HG03025 (cell line): ENCODE results near the gene KRT15.

Experiments
- ATAC-seq: cut with Tn5 transposase; IDR thresholded peaks from one replicate; pipeline ENCODE4 v1.9.1; 2021; ENCODE audit warnings: mild to moderate bottlenecking, moderate library complexity; ENCODE audit not compliant: unreplicated experiment, low FRiP score

KRT15 gene

GRCh38 chr17:41484920-41485904 is 33.5 kb downstream of the KRT15 start:
- ATAC-seq, result no peak

DNA sequence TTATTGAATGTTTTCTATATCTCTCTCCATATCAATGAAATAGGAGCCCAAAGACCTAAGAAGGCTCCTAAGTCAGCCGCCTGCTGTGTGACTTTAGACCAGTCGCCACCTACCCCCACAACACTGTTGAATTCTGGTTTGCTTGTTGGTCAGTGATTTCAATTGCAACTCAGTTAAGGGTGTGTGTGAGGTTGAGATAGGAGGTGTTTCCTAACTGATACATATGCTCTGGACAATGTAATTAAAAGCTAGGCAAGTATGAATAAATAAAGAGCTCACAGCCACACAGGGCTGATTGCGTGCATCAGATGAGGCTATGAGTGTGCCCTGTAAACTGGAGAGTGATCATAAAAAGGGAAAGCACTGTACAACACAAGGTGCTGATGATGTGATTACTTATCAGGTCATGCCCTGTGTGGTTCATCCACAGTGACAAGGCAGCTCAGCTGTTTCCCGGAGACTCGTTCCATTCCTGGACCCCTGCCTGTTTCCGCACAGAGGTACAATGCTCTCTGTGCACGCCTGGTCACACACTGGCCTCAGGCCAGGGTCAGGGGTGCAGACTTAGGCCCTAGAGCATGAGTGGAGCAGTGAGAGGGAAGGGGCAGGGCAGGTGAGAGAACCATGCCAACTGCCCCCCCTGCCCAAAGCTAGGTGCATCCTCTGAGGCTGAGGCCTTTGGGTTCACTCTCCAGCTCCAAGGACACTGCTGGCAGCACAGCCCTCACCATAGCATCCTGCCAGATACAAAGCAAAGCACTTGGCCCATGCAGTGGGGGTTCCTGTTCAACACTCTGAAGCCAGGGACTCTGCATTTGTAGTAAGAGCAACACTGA is 34.5 kb downstream of the KRT15 start:
- ATAC-seq, result no peak

DNA sequence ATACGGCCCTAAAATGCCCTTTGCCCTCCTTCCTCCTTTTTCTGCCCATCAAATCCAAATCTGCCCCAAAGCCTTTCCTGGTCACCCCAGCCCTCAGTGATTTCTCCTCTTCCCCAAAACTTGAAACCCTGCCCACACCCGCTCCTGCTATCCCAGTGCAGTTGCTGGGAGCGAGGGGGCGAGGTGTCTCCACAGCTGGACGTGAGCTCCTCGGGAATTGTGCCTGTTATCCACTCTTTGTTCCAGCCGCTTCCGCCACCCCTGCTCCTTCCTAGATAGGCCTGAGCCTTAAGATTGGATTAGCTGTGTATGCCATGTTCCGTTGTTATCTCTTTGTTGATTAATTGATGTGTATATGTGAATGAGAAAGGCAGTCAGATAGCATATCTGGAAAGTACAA is 35.2 kb downstream of the KRT15 start:
- no peak for ATAC-seq

GRCh38 chr17:41481036-41481435 is 37.7 kb downstream of the KRT15 start, which contains the start of gene KRT35:
TSS of gene KRT35 (minus strand) at chr17:41481151. CDS start at chr17:41481097, 54 bp downstream.
- no peak for ATAC-seq

DNA sequence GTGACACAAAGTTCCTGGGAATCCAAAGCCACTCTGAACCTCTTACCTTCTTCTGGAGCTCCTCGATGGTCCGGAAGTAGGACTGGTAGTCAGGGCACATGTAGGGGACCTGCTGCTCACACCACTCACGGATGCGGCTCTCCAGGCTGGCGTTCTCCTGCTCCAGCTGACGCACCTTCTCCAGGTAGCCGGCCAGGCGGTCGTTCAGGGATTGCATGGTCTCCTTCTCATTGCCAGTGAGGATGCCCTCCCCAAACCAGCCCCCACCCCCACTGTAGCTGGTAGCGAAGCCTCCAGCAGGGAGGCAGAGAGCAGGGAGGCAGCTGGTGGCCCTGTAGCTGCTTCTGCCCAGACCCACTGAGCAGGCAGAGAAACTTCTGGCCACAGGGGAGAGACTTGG is 38.1 kb downstream of the KRT15 start:
- ATAC-seq, result no peak

DNA sequence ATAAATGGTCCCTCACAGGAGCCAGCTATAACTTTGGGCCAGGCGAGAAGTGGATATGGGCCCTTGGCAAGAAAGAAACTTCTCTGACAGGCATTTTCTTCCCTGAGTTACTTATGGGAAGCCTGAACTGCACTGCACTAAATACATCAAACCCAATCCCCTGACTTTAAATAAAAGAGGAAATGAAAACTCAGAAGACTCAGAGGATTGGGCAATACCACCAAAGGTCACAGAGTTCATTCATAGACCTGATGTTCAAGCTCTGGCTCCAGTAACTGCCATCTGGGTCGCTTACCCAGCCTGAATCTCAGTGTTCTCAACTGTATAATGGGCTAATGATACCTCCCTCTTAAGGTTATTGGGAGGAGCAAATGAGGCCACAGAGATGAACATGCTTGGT is 38.6 kb downstream of the KRT15 start:
- ATAC-seq, result no peak

DNA sequence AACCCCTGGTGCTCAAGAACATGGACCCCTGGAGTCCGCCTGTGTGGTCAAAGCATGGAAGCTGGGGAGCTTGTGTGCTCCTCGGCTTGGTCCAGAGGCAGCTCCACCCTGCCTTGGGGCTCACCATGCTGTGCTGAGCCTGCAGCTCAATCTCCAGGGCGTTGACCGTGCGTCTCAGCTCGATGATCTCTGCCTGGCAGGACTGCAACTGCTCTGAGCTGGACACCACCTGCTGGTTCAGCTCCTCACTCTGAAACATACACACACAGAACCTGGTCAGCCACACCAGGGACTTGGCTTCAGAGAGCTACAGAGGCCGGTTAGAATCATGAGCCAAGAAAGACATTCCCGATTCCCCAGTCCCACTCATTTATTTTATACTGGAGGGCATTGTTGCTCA is 40.5 kb downstream of the KRT15 start:
- no peak for ATAC-seq

DNA sequence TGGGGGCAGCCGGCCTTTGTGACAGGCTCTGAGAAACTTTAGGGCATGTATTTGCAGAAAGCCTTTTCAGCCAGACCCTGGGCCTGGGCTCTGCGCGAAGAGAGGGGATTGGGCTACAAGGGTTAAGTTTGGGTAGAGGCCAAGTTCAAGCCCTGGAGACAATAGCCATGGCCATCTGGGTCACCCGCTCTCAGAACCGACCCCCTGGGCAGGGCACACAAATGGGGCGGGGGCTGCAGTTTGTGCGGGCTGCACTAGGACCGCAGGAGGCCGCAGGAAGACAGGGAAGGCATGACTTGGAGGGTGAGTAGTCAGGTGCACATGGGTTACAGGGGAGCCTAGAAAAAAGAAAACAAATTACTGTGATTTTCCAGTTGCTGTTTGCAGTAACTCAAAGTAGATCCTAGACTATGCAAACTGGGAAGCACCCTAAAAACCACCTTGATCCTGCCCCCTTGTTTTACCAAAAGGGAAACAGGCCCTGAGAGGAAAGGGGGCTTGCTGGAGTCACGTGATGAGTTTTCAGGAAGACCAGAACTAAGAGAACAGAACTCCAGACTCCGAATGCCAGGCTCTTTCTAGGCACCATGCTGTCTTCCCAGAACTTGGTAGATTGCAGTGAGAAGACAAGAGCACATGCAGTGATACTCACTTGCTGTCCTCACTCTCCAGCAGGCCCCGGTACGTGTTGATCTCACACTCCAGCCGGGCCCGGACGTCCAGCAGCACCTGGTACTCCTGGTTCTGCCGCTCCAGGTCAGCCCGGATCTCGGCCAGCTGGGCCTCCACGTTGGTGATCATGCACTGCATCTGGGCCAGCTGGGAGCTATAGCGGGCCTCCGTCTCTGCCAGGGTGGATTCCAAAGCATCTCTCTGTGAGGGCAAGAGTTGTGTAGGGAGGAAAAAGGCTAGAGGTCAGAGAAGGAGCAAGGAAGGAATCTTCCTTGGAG is 41.5 kb downstream of the KRT15 start:
- no peak for ATAC-seq

- ATAC-seq, result no peak
Measured at GRCh38 chr17:41475421-41475820, 43.3 kb downstream of the KRT15 start.

- ATAC-seq, result no peak
Measured at GRCh38 chr17:41474863-41475262, 43.8 kb downstream of the KRT15 start.

DNA sequence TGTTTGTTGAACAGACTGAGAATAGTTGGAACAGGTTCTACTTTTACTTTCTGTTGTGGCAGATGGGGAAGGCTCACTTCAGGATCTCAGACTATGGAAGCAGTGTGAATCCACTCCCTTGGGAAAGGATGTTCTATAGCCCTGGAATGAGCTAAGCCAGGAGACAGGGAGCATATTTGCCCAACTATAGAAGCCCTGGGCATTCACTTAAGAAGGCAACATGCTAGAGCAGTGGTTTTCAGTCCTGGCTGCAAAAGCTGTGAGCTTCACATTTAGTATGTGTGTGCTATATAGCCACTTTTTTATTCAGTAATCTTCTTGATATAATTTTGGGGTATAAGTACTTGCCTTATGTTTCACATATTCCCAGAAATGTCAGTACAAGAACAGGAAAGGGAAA is 50.3 kb downstream of the KRT15 start:
- no peak for ATAC-seq

DNA sequence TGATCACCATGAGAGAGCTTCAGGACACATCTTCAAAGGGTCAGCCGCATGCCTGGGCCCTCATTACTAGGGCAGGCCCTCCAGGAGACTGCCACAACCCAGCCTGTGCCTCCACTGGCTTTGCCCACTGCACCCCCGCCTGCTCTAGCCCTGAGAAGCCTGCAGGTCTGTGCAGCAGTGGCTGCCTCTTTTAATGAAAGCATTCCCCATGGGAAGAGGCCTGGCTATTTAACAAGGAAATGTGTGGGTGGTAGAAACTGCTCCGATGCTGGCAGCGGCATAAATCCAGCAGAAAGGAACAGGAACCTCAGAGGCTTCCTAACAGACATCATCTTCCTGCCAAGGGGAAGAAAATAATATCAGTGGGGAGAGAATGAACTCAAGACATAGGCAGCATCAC is 51.1 kb downstream of the KRT15 start:
- ATAC-seq, result no peak

- no peak for ATAC-seq
Measured at GRCh38 chr17:41466988-41467387, 51.7 kb downstream of the KRT15 start, which contains the start of gene KRT32. TSS of gene KRT32 (minus strand) at chr17:41467386. CDS start at chr17:41467325, 61 bp downstream.

DNA sequence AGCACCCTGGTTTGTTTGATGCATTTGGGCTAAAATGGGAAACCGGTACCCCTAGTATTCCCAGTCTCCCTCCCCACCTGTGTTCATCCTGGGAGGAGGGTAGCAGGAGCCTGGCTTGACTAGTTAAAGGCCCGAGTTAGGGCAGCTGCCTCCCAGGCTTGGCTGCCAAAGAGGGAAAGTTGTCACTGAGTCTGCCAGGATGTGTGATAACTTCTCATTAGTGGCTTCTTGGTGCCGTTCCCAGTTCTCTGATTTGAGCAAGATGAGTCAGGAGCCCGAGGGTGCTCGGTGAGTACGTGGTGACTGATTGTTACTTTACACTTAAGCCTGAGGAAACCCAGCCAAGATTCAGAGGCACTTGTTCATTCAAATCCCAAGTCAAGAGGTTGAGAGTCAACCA is 54.0 kb downstream of the KRT15 start:
- no peak for ATAC-seq

DNA sequence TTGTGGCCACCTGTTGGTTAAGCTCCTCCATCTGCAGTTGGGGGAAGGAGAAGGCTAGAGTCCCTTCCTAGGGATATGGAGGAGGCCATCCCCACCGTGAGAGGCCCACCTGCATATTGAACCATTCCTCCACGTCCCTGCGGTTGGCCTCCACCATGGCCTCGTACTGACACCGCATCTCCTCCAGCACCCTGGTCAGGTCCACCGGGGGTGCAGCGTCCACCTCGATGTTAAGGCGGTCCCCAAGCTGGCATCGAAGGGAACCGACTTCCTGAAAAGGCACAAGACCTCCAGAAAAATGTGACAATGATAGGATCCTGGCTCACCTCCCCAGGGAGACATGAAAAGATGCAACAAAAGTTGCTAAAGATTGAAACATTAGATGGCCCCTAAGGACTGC is 54.5 kb downstream of the KRT15 start:
- ATAC-seq, result no peak

- no peak for ATAC-seq
Measured at GRCh38 chr17:41463746-41464145, 54.9 kb downstream of the KRT15 start.
